ENCODE measurements around the gene CD247.

CD247 gene

GRCh38 chr1:167499664-167500101, 18.6 kb downstream of the CD247 start (continued):
- TF ChIP-seq PRDM4 (tag by site-specific recombination; IDR thresholded peaks at IDR 0.05) (no peak), BCL11B (tag by site-specific recombination; IDR thresholded peaks at IDR 0.05; ENCODE audit: low read depth) (no peak), YY1 (tag by site-specific recombination; IDR thresholded peaks at IDR 0.05) (no peak), ZNF223 (tag by site-specific recombination; IDR thresholded peaks at IDR 0.05) (no peak)

- ChIA-PET CTCF (interaction anchor here (1.1 kb wide), 1 partner anchor 589 kb away, joined by 3 read pairs; no protein-coding TSS in a partner anchor), POLR2A (no interaction called here)
- Histone ChIP-seq H3K27ac (ENCODE audit: extremely low read depth, low read depth, low read length) (no peak overlapping the region), H3K4me3 (ENCODE audit: low read depth, low read length) (no peak overlapping the region), H3K36me3 (ENCODE audit: control insufficient read depth in 2 of 2, insufficient read depth in 1 of 2, low read length in 2 of 2) (no peaks in the 10 kb centered on the region), H3K4me1 (ENCODE audit: control insufficient read depth, insufficient read depth, low read length) (no peaks in the 10 kb centered on the region), H3K9me3 (ENCODE audit: control insufficient read depth, insufficient read depth, low read depth, low read length) (no peaks in the 10 kb centered on the region)
- TF ChIP-seq ZNF843 (tag by site-specific recombination; IDR thresholded peaks at IDR 0.05) = no peak
Observed at GRCh38 chr1:167499106-167499505, 19.2 kb downstream of the CD247 start.

GRCh38 chr1:167496797-167497619, 21.3 kb downstream of the CD247 start:
- CTCF ChIA-PET = interaction anchor here (0.7 to 1.4 kb wide), 2 partner anchors 17 to 229 kb away, joined by 4 read pairs; no protein-coding TSS in a partner anchor
- no peaks in the 10 kb centered on the region for H3K36me3 ChIP-seq (ENCODE audit: control insufficient read depth in 2 of 2, insufficient read depth in 1 of 2, low read length in 2 of 2)
- no peak for TF ChIP-seq ZSCAN16 (tag by site-specific recombination; IDR thresholded peaks at IDR 0.05)
- TF ChIP-seq GLIS1 (tag by site-specific recombination; IDR thresholded peaks at IDR 0.05) = no peak
- no peak for TF ChIP-seq ZNF302 (tag by site-specific recombination; IDR thresholded peaks at IDR 0.05; ENCODE audit: low read depth)
- TF ChIP-seq ZFP69B (tag by site-specific recombination; IDR thresholded peaks at IDR 0.05) = no peak
- TF ChIP-seq ZBTB26 (tag by site-specific recombination; optimal IDR thresholded peaks at IDR 0.05) = no peak
- TF ChIP-seq ZBTB48 (tag by site-specific recombination; IDR thresholded peaks at IDR 0.05) = no peak
- no peak for TF ChIP-seq ZNF529 (tag by site-specific recombination; IDR thresholded peaks at IDR 0.05; ENCODE audit: insufficient replicate concordance)
- no peak for TF ChIP-seq ZNF391 (tag by site-specific recombination; IDR thresholded peaks at IDR 0.05; ENCODE audit: borderline replicate concordance, low read depth)
- no peak for TF ChIP-seq ZNF658 (tag by site-specific recombination; IDR thresholded peaks at IDR 0.05)
- TF ChIP-seq ZBTB10 (tag by site-specific recombination; IDR thresholded peaks at IDR 0.05) = no peak
- TF ChIP-seq ZNF670 (tag by site-specific recombination; IDR thresholded peaks at IDR 0.05; ENCODE audit: low read depth) = no peak
- TF ChIP-seq KLF17 (tag by site-specific recombination; IDR thresholded peaks at IDR 0.05) = no peak
- TF ChIP-seq ZNF366 (tag by site-specific recombination; conservative IDR thresholded peaks at IDR 0.05) = no peak
- TF ChIP-seq ZNF280C (tag by site-specific recombination; IDR thresholded peaks at IDR 0.05) = no peak
- no peak for TF ChIP-seq ZNF112 (tag by site-specific recombination; IDR thresholded peaks at IDR 0.05)
- no peak for TF ChIP-seq ZNF596 (tag by site-specific recombination; IDR thresholded peaks at IDR 0.05)
- no peak for TF ChIP-seq ZNF626 (tag by site-specific recombination; IDR thresholded peaks at IDR 0.05)
- TF ChIP-seq SP7 (tag by site-specific recombination; IDR thresholded peaks at IDR 0.05) = no peak

More at GRCh38 chr1:167496797-167497619, 21.3 kb downstream of the CD247 start:
- Histone ChIP-seq H3K27ac (ENCODE audit: extremely low read depth, low read depth, low read length) (no peak overlapping the region), H3K9me3 (ENCODE audit: control insufficient read depth, insufficient read depth, low read depth, low read length) (no peaks in the 10 kb centered on the region), H3K4me1 (ENCODE audit: control insufficient read depth, insufficient read depth, low read length) (no peaks in the 10 kb centered on the region), H3K4me3 (ENCODE audit: low read depth, low read length) (no peak overlapping the region)
- POLR2A ChIA-PET = no interaction called here
